ENCODE results near the gene NRM. TPM values are rescaled to one million over a fixed set of nuclear protein-coding genes. Genes with fewer than 3 reads are reported as not detected.

NRM gene
- total and polyA plus RNA-seq, 2 of the 13 experiments (the other 11 are each of a cell fraction or from before 2014, with no cell fraction given), result 12.5 to 16.0 TPM

DNA sequence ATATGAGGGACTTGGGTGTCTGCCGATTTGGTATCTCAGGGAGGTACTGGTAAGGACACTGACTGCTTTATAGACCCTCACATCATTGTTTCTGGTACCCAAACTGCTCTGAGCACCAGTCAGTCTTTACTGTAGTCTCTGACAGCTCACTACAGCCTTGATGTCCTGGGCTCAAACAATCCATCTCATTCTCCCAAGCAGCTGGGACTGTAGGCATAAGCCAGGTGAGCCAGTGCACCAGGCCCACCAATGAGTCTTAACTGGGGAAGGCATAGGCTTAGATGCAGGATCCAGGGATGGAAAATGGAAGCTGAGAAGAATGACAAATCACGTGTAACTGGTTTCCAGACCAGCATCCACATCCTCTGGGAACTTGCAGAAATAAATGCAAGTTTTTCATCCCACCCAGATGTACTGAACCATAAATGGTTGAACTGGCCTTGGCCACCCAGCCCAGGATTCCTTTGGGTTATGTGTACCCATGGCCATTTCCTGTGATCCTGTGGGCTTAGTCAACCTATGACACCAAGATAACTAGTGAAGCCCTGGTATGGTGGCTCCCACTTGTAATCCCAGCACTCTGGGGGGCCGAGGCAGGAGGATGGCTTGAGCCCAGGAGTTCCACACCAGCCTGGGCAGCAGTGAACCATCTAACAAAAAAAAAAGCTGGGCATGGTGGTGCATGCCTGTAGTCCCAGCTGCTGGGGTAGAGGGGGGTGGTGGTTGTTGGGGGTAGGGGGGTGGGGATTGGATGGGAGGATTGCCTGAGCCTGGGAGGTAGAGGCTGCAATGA lies 35.1 kb upstream of the NRM start (continued):
- TF ChIP-seq MXI1 (IDR thresholded peaks at IDR 0.05; ENCODE audit: borderline replicate concordance, low read depth, low read length), result no peak
- peak; percentile 40; the same call in 1 of the 2 replicates for TF ChIP-seq NFATC3 (CRISPR knock-in tag; IDR thresholded peaks at IDR 0.05)
- no peak for TF ChIP-seq ZNF563 (CRISPR knock-in tag; IDR thresholded peaks at IDR 0.05)
- no peak for TF ChIP-seq ONECUT2 (CRISPR knock-in tag; IDR thresholded peaks at IDR 0.05)
- no peak for TF ChIP-seq SP2 (CRISPR knock-in tag; IDR thresholded peaks at IDR 0.05)
- TF ChIP-seq, protein P1, sequence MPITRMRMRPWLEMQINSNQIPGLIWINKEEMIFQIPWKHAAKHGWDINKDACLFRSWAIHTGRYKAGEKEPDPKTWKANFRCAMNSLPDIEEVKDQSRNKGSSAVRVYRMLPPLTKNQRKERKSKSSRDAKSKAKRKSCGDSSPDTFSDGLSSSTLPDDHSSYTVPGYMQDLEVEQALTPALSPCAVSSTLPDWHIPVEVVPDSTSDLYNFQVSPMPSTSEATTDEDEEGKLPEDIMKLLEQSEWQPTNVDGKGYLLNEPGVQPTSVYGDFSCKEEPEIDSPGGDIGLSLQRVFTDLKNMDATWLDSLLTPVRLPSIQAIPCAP (CRISPR knock-in tag; IDR thresholded peaks at IDR 0.05; ENCODE audit: low read depth), result no peak
- TF ChIP-seq, protein P2, sequence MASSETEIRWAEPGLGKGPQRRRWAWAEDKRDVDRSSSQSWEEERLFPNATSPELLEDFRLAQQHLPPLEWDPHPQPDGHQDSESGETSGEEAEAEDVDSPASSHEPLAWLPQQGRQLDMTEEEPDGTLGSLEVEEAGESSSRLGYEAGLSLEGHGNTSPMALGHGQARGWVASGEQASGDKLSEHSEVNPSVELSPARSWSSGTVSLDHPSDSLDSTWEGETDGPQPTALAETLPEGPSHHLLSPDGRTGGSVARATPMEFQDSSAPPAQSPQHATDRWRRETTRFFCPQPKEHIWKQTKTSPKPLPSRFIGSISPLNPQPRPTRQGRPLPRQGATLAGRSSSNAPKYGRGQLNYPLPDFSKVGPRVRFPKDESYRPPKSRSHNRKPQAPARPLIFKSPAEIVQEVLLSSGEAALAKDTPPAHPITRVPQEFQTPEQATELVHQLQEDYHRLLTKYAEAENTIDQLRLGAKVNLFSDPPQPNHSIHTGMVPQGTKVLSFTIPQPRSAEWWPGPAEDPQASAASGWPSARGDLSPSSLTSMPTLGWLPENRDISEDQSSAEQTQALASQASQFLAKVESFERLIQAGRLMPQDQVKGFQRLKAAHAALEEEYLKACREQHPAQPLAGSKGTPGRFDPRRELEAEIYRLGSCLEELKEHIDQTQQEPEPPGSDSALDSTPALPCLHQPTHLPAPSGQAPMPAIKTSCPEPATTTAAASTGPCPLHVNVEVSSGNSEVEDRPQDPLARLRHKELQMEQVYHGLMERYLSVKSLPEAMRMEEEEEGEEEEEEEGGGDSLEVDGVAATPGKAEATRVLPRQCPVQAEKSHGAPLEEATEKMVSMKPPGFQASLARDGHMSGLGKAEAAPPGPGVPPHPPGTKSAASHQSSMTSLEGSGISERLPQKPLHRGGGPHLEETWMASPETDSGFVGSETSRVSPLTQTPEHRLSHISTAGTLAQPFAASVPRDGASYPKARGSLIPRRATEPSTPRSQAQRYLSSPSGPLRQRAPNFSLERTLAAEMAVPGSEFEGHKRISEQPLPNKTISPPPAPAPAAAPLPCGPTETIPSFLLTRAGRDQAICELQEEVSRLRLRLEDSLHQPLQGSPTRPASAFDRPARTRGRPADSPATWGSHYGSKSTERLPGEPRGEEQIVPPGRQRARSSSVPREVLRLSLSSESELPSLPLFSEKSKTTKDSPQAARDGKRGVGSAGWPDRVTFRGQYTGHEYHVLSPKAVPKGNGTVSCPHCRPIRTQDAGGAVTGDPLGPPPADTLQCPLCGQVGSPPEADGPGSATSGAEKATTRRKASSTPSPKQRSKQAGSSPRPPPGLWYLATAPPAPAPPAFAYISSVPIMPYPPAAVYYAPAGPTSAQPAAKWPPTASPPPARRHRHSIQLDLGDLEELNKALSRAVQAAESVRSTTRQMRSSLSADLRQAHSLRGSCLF (CRISPR knock-in tag; IDR thresholded peaks at IDR 0.05; ENCODE audit: borderline replicate concordance), result no peak
- TF ChIP-seq, protein P3, sequence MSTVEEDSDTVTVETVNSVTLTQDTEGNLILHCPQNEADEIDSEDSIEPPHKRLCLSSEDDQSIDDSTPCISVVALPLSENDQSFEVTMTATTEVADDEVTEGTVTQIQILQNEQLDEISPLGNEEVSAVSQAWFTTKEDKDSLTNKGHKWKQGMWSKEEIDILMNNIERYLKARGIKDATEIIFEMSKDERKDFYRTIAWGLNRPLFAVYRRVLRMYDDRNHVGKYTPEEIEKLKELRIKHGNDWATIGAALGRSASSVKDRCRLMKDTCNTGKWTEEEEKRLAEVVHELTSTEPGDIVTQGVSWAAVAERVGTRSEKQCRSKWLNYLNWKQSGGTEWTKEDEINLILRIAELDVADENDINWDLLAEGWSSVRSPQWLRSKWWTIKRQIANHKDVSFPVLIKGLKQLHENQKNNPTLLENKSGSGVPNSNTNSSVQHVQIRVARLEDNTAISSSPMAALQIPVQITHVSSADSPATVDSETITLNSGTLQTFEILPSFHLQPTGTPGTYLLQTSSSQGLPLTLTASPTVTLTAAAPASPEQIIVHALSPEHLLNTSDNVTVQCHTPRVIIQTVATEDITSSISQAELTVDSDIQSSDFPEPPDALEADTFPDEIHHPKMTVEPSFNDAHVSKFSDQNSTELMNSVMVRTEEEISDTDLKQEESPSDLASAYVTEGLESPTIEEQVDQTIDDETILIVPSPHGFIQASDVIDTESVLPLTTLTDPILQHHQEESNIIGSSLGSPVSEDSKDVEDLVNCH (CRISPR knock-in tag; IDR thresholded peaks at IDR 0.05), result no peak
- TF ChIP-seq IRF2 (CRISPR knock-in tag; IDR thresholded peaks at IDR 0.05), result peak; percentile 48; the same call in 1 of the 2 replicates
- TF ChIP-seq, protein P4, sequence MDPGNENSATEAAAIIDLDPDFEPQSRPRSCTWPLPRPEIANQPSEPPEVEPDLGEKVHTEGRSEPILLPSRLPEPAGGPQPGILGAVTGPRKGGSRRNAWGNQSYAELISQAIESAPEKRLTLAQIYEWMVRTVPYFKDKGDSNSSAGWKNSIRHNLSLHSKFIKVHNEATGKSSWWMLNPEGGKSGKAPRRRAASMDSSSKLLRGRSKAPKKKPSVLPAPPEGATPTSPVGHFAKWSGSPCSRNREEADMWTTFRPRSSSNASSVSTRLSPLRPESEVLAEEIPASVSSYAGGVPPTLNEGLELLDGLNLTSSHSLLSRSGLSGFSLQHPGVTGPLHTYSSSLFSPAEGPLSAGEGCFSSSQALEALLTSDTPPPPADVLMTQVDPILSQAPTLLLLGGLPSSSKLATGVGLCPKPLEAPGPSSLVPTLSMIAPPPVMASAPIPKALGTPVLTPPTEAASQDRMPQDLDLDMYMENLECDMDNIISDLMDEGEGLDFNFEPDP (CRISPR knock-in tag; conservative IDR thresholded peaks at IDR 0.05), result no peak
- TF ChIP-seq ZNF260 (CRISPR knock-in tag; IDR thresholded peaks at IDR 0.05; ENCODE audit: borderline replicate concordance, low read depth), result 0 out of 2 replicates have a peak, but pooled peaks have one; percentile 46
- no peak for TF ChIP-seq ZFAT (CRISPR knock-in tag; conservative IDR thresholded peaks at IDR 0.05)
- TF ChIP-seq PAX8 (CRISPR knock-in tag; IDR thresholded peaks at IDR 0.05; ENCODE audit: borderline replicate concordance), result no peak
- TF ChIP-seq TGIF2 (CRISPR knock-in tag; IDR thresholded peaks at IDR 0.05), result no peak

Measured in HepG2 (cell line).